Lower leg skin (tissue), 4 donors: Measurements from ENCODE around the gene SPON1. TPM values are rescaled to one million over a fixed set of nuclear protein-coding genes. Genes with fewer than 3 reads are reported as not detected.

Experiments
- DNase-seq, 2 donors: peaks; one replicate each; pipeline ENCODE4 v3.0.0-alpha.2; 2019; ENCODE audit warnings: low spot score in 2 of 2
- H3K4me3 ChIP-seq: fragments of 200-600 bp; sonication (generic); 2 replicates; pipeline ENCODE4 v1.5.1; 2017; ENCODE audit warnings: mild to moderate bottlenecking, low read depth; ENCODE audit not compliant: poor library complexity, severe bottlenecking
- CTCF ChIP-seq, 3 donors: fragments of 450-650 bp; IDR thresholded peaks; one replicate each; pipeline ENCODE4 v1.5.1; 2016; ENCODE audit warnings: antibody characterized with exemption in 3 of 3, mild to moderate bottlenecking in 3 of 3, moderate library complexity in 2 of 3
- POLR2A ChIP-seq, 2 donors: fragments of 450-650 bp; IDR thresholded peaks; one replicate each; pipeline ENCODE4 v1.6.1; 2016 to 2017; ENCODE audit warnings: antibody characterized with exemption in 2 of 2, mild to moderate bottlenecking in 1 of 2, moderate library complexity in 1 of 2
- WGBS, 2 donors: methylation state at CpG; one replicate each; pipeline ENCODE4 v1.1.5; 2018; 5-methylcytosine and 5-hydroxymethylcytosine counted together
- intact Hi-C: fragments of 100-400 bp; cut with DNase I; formaldehyde crosslinking; loops from one replicate; pipeline ENCODE4 v1.15.0; 2023; ENCODE audit warnings: low total_unique reads
- total RNA-seq, 4 donors: library from RNA; depleted of rRNA; stranded (reverse); fragments of >200 nt; gene quantifications; one replicate each; pipeline ENCODE4 v1.1.0, GENCODE V29; 2016

SPON1 gene
- total RNA-seq, 4 donors from 2014 or later = 3.8 to 12.3 (median 5.1) TPM

GRCh38 chr11:13993096-13993765 lies 30.7 kb downstream of the SPON1 start:
- no peak overlapping the region for H3K4me3 ChIP-seq
- no peak for DNase-seq
- intact Hi-C loops = no loop called here
- 78 to 79% methylated on average over 7 of the region's 7 CpGs for WGBS, 2 donors
- no peak for TF ChIP-seq CTCF (IDR thresholded peaks at IDR 0.05)
- TF ChIP-seq POLR2A (IDR thresholded peaks at IDR 0.05) = no peak

GRCh38 chr11:13997881-13998280 lies 35.4 kb downstream of the SPON1 start:
- intact Hi-C loops = no loop called here
- no peak for DNase-seq
- H3K4me3 ChIP-seq = no peak overlapping the region
- WGBS, 2 donors = 82 to 85% methylated on average over 4 of the region's 4 CpGs
- TF ChIP-seq CTCF (IDR thresholded peaks at IDR 0.05) (no peak), POLR2A (IDR thresholded peaks at IDR 0.05) (no peak)

GRCh38 chr11:13999704-14000103 lies 37.2 kb downstream of the SPON1 start:
- intact Hi-C loops = no loop called here
- DNase-seq = no peak
- H3K4me3 ChIP-seq = no peak overlapping the region

GRCh38 chr11:14001597-14001996 lies 39.1 kb downstream of the SPON1 start:
- DNase-seq = no peak
- intact Hi-C loops = no loop called here
- H3K4me3 ChIP-seq = no peak overlapping the region
- WGBS, 2 donors = 93 to 95% methylated on average over 2 of the region's 2 CpGs
- no peak for TF ChIP-seq POLR2A (IDR thresholded peaks at IDR 0.05)
- TF ChIP-seq CTCF (IDR thresholded peaks at IDR 0.05) = no peak

More at GRCh38 chr11:13999704-14000103, 37.2 kb downstream of the SPON1 start:
- TF ChIP-seq CTCF (IDR thresholded peaks at IDR 0.05) = no peak
- TF ChIP-seq POLR2A (IDR thresholded peaks at IDR 0.05) = no peak

GRCh38 chr11:14007566-14007965 lies 45.0 kb downstream of the SPON1 start:
- intact Hi-C loops = no loop called here
- 88 to 92% methylated on average over 6 of the region's 6 CpGs for WGBS, 2 donors
- DNase-seq = no peak
- no peak for TF ChIP-seq POLR2A (IDR thresholded peaks at IDR 0.05)
- no peak for TF ChIP-seq CTCF (IDR thresholded peaks at IDR 0.05)
- no peak overlapping the region for H3K4me3 ChIP-seq

- intact Hi-C loops = no loop called here
- no peak for TF ChIP-seq POLR2A (IDR thresholded peaks at IDR 0.05)
- no peak for TF ChIP-seq CTCF (IDR thresholded peaks at IDR 0.05)
- 63 to 69% methylated on average over 3 of the region's 3 CpGs for WGBS, 2 donors
- no peak for DNase-seq
- H3K4me3 ChIP-seq = no peak overlapping the region
Observed at GRCh38 chr11:14010665-14011064, 48.1 kb downstream of the SPON1 start.
